K562 (cell line): ENCODE data around the gene CCDC195. TPM values are rescaled to one million over a fixed set of nuclear protein-coding genes. Genes with fewer than 3 reads are reported as not detected.

Experiments
- ATAC-seq: fragments of 200-7000 bp; cut with Tn5 transposase; 3 replicates; pipeline ENCODE4 v1.9.1; 2020; ENCODE audit warnings: moderate library complexity
- BruUV-seq: library from RNA; stranded (reverse); fragments of 400-500 nt; replicated peaks from 2 replicates; lab custom pipeline; 2021; lab: Mats Ljungman, UMichigan
- CTCF ChIA-PET: fragments of 300-600 bp; formaldehyde crosslinking; extraction: SDS; loops from one replicate; lab custom pipeline; 2021; ENCODE audit warnings: low intra/inter-chr PET ratio; lab: Yijun Ruan, JAX
- POLR2A ChIA-PET: fragments of 300-600, 350-650 bp; sonication (Branson Sonifier 250); formaldehyde crosslinking; extraction: SDS; loops from one replicate; lab custom pipeline; 2021; ENCODE audit warnings: antibody characterized with exemption, inconsistent platforms; lab: Yijun Ruan, JAX
- DNase-seq, 4 experiments: peaks; one replicate each; pipeline versions ENCODE4 v3.0.0 to v3.0.0-alpha.2; 2011 to 2018; ENCODE audit warnings: low spot score in 3 of 4, mixed read lengths in 3 of 4; ENCODE audit errors: extremely low read depth in 1 of 4
- FAIRE-seq: peaks from 2 replicates; lab custom pipeline; 2011; peaks lifted over from hg19 to GRCh38; lab: Jason Lieb, UNC
- H2AFZ ChIP-seq: 2 replicates; pipeline ENCODE4 v1.6.0; 2011; ENCODE audit warnings: low read depth, low read length, control low read depth, inconsistent platforms
- H3K27ac ChIP-seq: fragments of 200-600 bp; 3 replicates; pipeline ENCODE4 v1.8.0; 2011; ENCODE audit warnings: low read depth, mild to moderate bottlenecking, control low read depth, inconsistent platforms, low read length, moderate library complexity, mixed read lengths; ENCODE audit errors: extremely low read depth
- H3K27me3 ChIP-seq, 2 experiments: fragments of 300-600 bp in 1 of 2; 2 replicates in 1 of 2; 3 replicates in 1 of 2; pipeline versions ENCODE4 v1.6.0 to v1.8.0; 2011; ENCODE audit warnings: inconsistent platforms in 2 of 2, low read length in 2 of 2, mild to moderate bottlenecking in 1 of 2, mixed read lengths in 1 of 2, moderate library complexity in 1 of 2; ENCODE audit not compliant: control insufficient read depth in 2 of 2, insufficient read depth in 2 of 2
- H3K36me3 ChIP-seq: fragments of 300-600 bp; 3 replicates; pipeline ENCODE4 v1.8.0; 2011; ENCODE audit warnings: mild to moderate bottlenecking, low read length, inconsistent platforms; ENCODE audit not compliant: control insufficient read depth, insufficient read depth
- H3K4me1 ChIP-seq, 2 experiments: fragments of 200-600 bp in 1 of 2; replicated peaks in 1 of 2; 2 replicates in 1 of 2; 3 replicates in 1 of 2; pipeline versions ENCODE4 v1.5.1 to v1.8.0; 2011; ENCODE audit warnings: inconsistent platforms in 2 of 2, low read length in 2 of 2, mild to moderate bottlenecking in 1 of 2, mixed read lengths in 1 of 2, moderate library complexity in 1 of 2; ENCODE audit not compliant: control insufficient read depth in 2 of 2, insufficient read depth in 2 of 2
- H3K4me2 ChIP-seq: 2 replicates; pipeline ENCODE4 v1.6.1; 2011; ENCODE audit warnings: low read length, control low read depth, inconsistent platforms, mixed read lengths; ENCODE audit not compliant: insufficient read depth
- H3K4me3 ChIP-seq: fragments of 200-600 bp; sonication (generic), shearing (Covaris generic); 2 replicates; pipeline ENCODE4 v1.5.1; 2016; ENCODE audit warnings: control low read depth, inconsistent platforms
- H3K79me2 ChIP-seq: fragments of 200-600 bp; 3 replicates; pipeline ENCODE4 v1.8.0; 2011; ENCODE audit warnings: low read length, inconsistent platforms; ENCODE audit not compliant: control insufficient read depth, insufficient read depth
- H3K9ac ChIP-seq, 2 experiments: 2 replicates each; pipeline versions ENCODE4 v1.6.0 to v1.6.1; 2011; ENCODE audit warnings: low read depth in 2 of 2, low read length in 2 of 2, control low read depth in 1 of 2, inconsistent platforms in 1 of 2, mild to moderate bottlenecking in 1 of 2, mixed read lengths in 1 of 2; ENCODE audit not compliant: insufficient read depth in 1 of 2
- H3K9me1 ChIP-seq: one replicate; pipeline ENCODE4 v1.6.0; 2011; ENCODE audit warnings: inconsistent platforms, mild to moderate bottlenecking, low read length, moderate library complexity; ENCODE audit not compliant: control insufficient read depth, insufficient read depth
- H3K9me3 ChIP-seq: replicated peaks from 2 replicates; pipeline ENCODE4 v1.5.1; 2011; ENCODE audit warnings: low read depth, low read length, inconsistent platforms; ENCODE audit not compliant: control insufficient read depth, insufficient read depth
- H4K20me1 ChIP-seq: replicated peaks from 2 replicates; pipeline ENCODE4 v1.6.1; 2011; ENCODE audit warnings: low read length, inconsistent platforms, mixed read lengths; ENCODE audit not compliant: control insufficient read depth, insufficient read depth
- EP400 ChIP-seq: fragments of 450-650 bp; IDR thresholded peaks from 2 replicates; pipeline ENCODE4 v1.6.1; 2017; ENCODE audit warnings: antibody characterized with exemption, mild to moderate bottlenecking, moderate library complexity
- FOXJ2 ChIP-seq: fragments of 200-800 bp; sonication (Bioruptor generic); IDR thresholded peaks from 2 replicates; pipeline ENCODE4 v1.6.1; 2016; ENCODE audit warnings: missing genetic modification characterization, missing compliant biosample characterization
- GABPB1 ChIP-seq: sonication (generic); formaldehyde crosslinking; IDR thresholded peaks from 2 replicates; pipeline ENCODE4 v1.8.0; 2022; ENCODE audit warnings: mild to moderate bottlenecking, missing genetic modification reagents
- HNRNPUL1 ChIP-seq: fragments of 200-400 bp; formaldehyde crosslinking; IDR thresholded peaks from 2 replicates; pipeline ENCODE4 v1.6.1; 2017; ENCODE audit warnings: low read length
- KLF6 ChIP-seq: fragments of 250-450 bp; sonication (Bioruptor Pico); IDR thresholded peaks from 2 replicates; pipeline ENCODE4 v1.4.0; 2020; ENCODE audit warnings: mild to moderate bottlenecking, moderate library complexity, borderline replicate concordance
- MEIS2 ChIP-seq: fragments of 450-650 bp; IDR thresholded peaks from 2 replicates; pipeline ENCODE4 v1.6.1; 2014; ENCODE audit warnings: mild to moderate bottlenecking; ENCODE audit not compliant: partially characterized antibody
- PHB2 ChIP-seq: fragments of 450-650 bp; IDR thresholded peaks from 2 replicates; pipeline ENCODE4 v1.6.1; 2017; ENCODE audit warnings: low read depth
- PHF21A ChIP-seq: fragments of 450-650 bp; IDR thresholded peaks from 2 replicates; pipeline ENCODE4 v1.6.1; 2017; ENCODE audit warnings: low read depth, borderline replicate concordance
- SNRNP70 ChIP-seq: fragments of 200-400 bp; formaldehyde crosslinking; optimal IDR thresholded peaks from 2 replicates; pipeline ENCODE3; 2017; ENCODE audit warnings: low read depth, low read length
- TEAD4 ChIP-seq, 2 experiments: sonication (generic) in 1 of 2; formaldehyde crosslinking in 1 of 2; IDR thresholded peaks; 2 replicates each; pipeline versions ENCODE4 v1.6.1 to v1.8.0; 2012 to 2022; ENCODE audit warnings: borderline replicate concordance in 1 of 2, inconsistent platforms in 1 of 2, low read length in 1 of 2, mild to moderate bottlenecking in 1 of 2, missing genetic modification reagents in 1 of 2
- TRIM24 ChIP-seq, 2 experiments: fragments of 450-650 bp; IDR thresholded peaks; 2 replicates each; pipeline ENCODE4 v1.6.1; 2016
- ZNF23 ChIP-seq: fragments of 250-450 bp; sonication (Bioruptor Pico); IDR thresholded peaks from 2 replicates; pipeline ENCODE4 v1.4.0; 2020; ENCODE audit warnings: mild to moderate bottlenecking
- ZNF263 ChIP-seq: sonication (generic); formaldehyde crosslinking; IDR thresholded peaks from 2 replicates; pipeline ENCODE4 v1.8.0; 2022; ENCODE audit warnings: mild to moderate bottlenecking, missing genetic modification reagents, borderline replicate concordance
- in situ Hi-C: fragments of 300-500 bp; cut with MboI; formaldehyde crosslinking; loops from 4 replicates; pipeline ENCODE4 v1.15.0; 2018; ENCODE audit warnings: inconsistent platforms, mixed read lengths
- intact Hi-C: fragments of 100-400 bp; cut with micrococcal nuclease; formaldehyde crosslinking; loops from 2 replicates; pipeline ENCODE4 v1.14.2; 2022
- polyA plus RNA-seq, 8 experiments: library from polyadenylated mRNA; depleted of rRNA in 4 of 8; stranded (reverse) in 5 of 8; unstranded in 3 of 8; fragments of >200 nt; fragmentation: Nextera tagmentation in 2 of 8; fragmentation: Illumina TruSeq in 1 of 8; extraction: Ambion mirVana in 2 of 8; extraction: Trizol in 1 of 8; gene quantifications; 2 replicates each; pipeline versions ENCODE4 v1.2.1 to v1.2.3, GENCODE V29; 2011 to 2014; ENCODE audit warnings: inconsistent platforms in 1 of 8, missing spikeins in 1 of 8
- total RNA-seq, 7 experiments: library from RNA; depleted of rRNA in 6 of 7; stranded (reverse); fragments of >200 nt in 6 of 7; fragmentation: Illumina TruSeq in 2 of 7; extraction: Trizol in 2 of 7; gene quantifications; 2 replicates each; pipeline versions ENCODE4 v1.2.1 to v1.2.3, GENCODE V29; 2011 to 2021; ENCODE audit warnings: low replicate concordance in 1 of 7
- TF ChIP-seq, protein P1 (sequence below): fragments of 250-450 bp; sonication (Bioruptor Pico); IDR thresholded peaks from 2 replicates; pipeline ENCODE4 v1.5.0; 2022; ENCODE audit warnings: mild to moderate bottlenecking
- TF ChIP-seq, protein P2 (sequence below): fragments of 250-450 bp; sonication (Bioruptor Pico); IDR thresholded peaks from 2 replicates; pipeline ENCODE4 v1.8.0; 2021; ENCODE audit warnings: moderate library complexity, mild to moderate bottlenecking, inconsistent platforms
- TF ChIP-seq, protein P3 (sequence below): fragments of 250-450 bp; sonication (Bioruptor Pico); IDR thresholded peaks from 2 replicates; pipeline ENCODE4 v1.4.0; 2020
- TF ChIP-seq, protein P4 (sequence below): conservative IDR thresholded peaks from 2 replicates; pipeline ENCODE4 v1.6.1; 2011; ENCODE audit warnings: low read depth, mild to moderate bottlenecking, low read length; ENCODE audit not compliant: control insufficient read depth
- TF ChIP-seq, protein P5 (sequence below): fragments of 250-450 bp; sonication (Bioruptor Pico); IDR thresholded peaks from 2 replicates; pipeline ENCODE4 v1.5.1; 2021; ENCODE audit warnings: mild to moderate bottlenecking

Gene CCDC195
- total and polyA plus RNA-seq, 9 of the 15 experiments (the other 6 are each of a cell fraction or from before 2014, with no cell fraction given), result not detected

DNA sequence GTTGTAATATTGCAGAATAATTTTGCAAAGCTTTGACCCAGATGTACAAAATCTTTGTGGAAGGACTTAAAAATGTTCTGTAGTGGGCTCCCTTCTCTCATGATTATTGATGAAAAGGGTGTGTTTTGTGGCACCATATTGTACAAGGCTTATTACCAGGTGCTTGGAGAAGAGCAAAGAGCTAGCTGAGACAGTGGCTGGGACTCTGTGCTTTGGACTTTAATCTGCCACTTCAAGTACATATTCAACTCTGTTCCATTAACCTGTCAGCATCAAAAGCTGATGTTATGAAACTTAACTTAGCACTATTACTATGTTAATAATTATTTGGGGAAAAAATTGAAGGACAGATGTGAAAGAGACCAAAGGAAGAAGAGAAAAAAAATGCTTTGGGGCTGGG, 31.0 kb downstream of the CCDC195 start:
- intact Hi-C loops (no loop called here), in situ Hi-C loops (no loop called here)
- FAIRE-seq, result no peak
- H3K36me3 ChIP-seq, result no peaks in the 10 kb centered on the region
- no peaks in the 10 kb centered on the region for H3K9me1 ChIP-seq
- no peaks in the 10 kb centered on the region for H3K27me3 ChIP-seq
- TF ChIP-seq SNRNP70 (no peak), PHB2 (no peak), ZNF263 (no peak), EP400 (no peak), GABPB1 (no peak), TEAD4 (IDR thresholded peaks at IDR 0.05; ENCODE audit: low read length) (no peak), TEAD4 (CRISPR knock-in tag; IDR thresholded peaks at IDR 0.05; ENCODE audit: borderline replicate concordance) (no peak), ZNF23 (CRISPR knock-in tag) (no peak), FOXJ2 (tag) (no peak), PHF21A (no peak), HNRNPUL1 (no peak), KLF6 (no peak), MEIS2 (no peak), TRIM24 (IDR thresholded peaks at IDR 0.05) (no peak)
- TF ChIP-seq, protein P1, sequence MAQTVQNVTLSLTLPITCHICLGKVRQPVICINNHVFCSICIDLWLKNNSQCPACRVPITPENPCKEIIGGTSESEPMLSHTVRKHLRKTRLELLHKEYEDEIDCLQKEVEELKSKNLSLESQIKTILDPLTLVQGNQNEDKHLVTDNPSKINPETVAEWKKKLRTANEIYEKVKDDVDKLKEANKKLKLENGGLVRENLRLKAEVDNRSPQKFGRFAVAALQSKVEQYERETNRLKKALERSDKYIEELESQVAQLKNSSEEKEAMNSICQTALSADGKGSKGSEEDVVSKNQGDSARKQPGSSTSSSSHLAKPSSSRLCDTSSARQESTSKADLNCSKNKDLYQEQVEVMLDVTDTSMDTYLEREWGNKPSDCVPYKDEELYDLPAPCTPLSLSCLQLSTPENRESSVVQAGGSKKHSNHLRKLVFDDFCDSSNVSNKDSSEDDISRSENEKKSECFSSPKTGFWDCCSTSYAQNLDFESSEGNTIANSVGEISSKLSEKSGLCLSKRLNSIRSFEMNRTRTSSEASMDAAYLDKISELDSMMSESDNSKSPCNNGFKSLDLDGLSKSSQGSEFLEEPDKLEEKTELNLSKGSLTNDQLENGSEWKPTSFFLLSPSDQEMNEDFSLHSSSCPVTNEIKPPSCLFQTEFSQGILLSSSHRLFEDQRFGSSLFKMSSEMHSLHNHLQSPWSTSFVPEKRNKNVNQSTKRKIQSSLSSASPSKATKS (CRISPR knock-in tag), result no peak
- TF ChIP-seq, protein P2, sequence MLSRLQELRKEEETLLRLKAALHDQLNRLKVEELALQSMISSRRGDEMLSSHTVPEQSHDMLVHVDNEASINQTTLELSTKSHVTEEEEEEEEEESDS (CRISPR knock-in tag), result no peak
- TF ChIP-seq, protein P3, sequence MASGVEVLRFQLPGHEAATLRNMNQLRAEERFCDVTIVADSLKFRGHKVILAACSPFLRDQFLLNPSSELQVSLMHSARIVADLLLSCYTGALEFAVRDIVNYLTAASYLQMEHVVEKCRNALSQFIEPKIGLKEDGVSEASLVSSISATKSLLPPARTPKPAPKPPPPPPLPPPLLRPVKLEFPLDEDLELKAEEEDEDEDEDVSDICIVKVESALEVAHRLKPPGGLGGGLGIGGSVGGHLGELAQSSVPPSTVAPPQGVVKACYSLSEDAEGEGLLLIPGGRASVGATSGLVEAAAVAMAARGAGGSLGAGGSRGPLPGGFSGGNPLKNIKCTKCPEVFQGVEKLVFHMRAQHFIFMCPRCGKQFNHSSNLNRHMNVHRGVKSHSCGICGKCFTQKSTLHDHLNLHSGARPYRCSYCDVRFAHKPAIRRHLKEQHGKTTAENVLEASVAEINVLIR (CRISPR knock-in tag), result no peak
- TF ChIP-seq, protein P4, sequence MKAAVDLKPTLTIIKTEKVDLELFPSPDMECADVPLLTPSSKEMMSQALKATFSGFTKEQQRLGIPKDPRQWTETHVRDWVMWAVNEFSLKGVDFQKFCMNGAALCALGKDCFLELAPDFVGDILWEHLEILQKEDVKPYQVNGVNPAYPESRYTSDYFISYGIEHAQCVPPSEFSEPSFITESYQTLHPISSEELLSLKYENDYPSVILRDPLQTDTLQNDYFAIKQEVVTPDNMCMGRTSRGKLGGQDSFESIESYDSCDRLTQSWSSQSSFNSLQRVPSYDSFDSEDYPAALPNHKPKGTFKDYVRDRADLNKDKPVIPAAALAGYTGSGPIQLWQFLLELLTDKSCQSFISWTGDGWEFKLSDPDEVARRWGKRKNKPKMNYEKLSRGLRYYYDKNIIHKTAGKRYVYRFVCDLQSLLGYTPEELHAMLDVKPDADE, result no peak
- TF ChIP-seq, protein P5, sequence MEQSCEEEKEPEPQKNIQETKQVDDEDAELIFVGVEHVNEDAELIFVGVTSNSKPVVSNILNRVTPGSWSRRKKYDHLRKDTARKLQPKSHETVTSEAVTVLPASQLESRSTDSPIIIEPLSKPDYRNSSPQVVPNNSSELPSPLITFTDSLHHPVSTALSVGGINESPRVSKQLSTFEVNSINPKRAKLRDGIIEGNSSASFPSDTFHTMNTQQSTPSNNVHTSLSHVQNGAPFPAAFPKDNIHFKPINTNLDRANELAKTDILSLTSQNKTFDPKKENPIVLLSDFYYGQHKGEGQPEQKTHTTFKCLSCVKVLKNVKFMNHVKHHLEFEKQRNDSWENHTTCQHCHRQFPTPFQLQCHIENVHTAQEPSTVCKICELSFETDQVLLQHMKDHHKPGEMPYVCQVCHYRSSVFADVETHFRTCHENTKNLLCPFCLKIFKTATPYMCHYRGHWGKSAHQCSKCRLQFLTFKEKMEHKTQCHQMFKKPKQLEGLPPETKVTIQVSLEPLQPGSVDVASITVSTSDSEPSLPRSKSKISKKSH (CRISPR knock-in tag), result no peak
- no peaks in the 10 kb centered on the region for H3K9me3 ChIP-seq
- ChIA-PET CTCF (no interaction called here), POLR2A (no interaction called here)
- DNase-seq, result no peak
- BruUV-seq, result no TSS peak
- H2AFZ ChIP-seq, result no peak overlapping the region
- ATAC-seq, result no peak
- H3K4me2 ChIP-seq, result no peak overlapping the region
- no peak overlapping the region for H3K4me3 ChIP-seq
- no peaks in the 10 kb centered on the region for H3K79me2 ChIP-seq
- H3K4me1 ChIP-seq, result no peaks in the 10 kb centered on the region
- H3K9ac ChIP-seq, result no peak overlapping the region
- H3K27ac ChIP-seq, result no peak overlapping the region
- no peaks in the 10 kb centered on the region for H4K20me1 ChIP-seq
